Fibroblast of skin of scalp (primary cell): ENCODE results near the gene EHBP1.
A peak's percentile ranks its signal among the peaks of the same experiment; 100 is the strongest.

Experiments used
- DNase-seq: peaks from one replicate; pipeline ENCODE4 v3.0.0-alpha.2; 2013

EHBP1 gene

DNA sequence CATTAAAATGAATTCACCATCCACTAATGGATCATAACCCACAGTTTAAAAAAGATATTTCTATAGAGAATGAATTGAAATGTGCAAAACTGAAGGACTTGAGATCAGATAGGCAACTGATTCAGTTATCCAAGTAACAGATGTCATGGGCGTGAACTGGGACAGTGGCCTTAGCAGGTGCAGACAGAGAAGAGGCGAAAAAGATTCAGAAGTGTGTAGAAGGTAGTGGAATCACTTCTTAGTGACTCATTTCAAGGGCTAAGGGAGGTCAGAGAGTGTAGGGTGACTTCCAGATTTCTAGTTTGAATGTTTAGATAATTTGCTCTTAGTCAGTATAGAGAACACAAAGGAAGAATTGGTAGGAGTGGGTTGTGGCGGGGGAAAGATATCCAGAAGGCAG lies 79.7 kb downstream of the EHBP1 start:
- DNase-seq, result no peak

DNA sequence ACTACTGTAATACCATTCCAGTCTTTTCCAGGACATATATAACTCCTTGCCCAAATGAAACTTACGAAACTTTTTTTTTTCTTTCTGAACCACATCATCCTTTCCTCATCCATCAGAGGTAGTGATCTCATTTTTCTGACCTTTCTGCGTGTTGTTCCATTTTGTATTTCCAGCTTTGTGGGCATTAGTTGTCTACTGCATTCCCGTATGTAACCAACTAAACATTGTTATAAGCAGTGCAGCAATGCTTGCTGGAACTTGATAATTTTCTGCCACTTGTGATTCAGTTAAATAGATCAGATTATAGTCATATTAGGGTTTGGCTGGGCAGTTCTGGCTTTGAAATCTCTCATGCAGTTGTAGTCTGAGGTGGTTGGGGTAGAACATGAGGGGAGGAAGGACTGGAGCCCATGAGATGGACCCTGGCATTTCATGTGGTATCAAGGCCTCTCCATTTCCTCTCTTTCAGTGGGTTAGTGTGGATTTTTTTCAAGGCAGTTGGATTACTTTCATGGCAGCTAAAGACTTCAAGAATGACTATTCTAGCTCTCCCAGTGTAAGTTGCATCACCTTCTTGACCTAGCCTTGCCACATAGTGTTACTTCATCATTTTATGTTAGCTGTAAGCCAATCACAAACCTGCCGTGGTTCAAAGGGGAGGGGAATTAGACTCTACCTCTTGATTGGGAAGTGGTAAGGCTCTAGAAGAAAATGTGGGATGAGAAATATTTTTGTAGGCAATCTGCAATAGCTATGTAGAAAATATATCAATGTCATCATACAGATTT lies 80.5 kb downstream of the EHBP1 start:
- DNase-seq, result peak; percentile 58

DNA sequence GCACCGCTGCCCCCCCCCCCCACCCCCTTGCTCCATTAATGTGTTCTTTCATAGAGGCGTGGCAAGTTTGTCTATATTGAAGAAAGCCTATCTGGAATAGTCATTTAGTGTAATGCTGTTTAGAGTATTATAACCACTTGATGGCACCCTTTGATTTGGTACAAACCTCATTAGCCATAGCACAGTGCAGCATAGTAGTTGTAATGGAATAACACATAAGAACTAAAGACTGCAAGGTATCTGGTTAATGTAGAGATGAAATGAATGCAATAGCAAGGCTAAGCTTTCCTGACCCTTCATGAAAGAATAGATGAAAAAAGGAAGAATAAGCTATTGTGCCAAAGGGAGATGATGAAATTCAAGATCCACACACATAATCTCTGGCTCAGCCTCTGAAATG lies 81.9 kb downstream of the EHBP1 start:
- DNase-seq, result peak; percentile 59

DNA sequence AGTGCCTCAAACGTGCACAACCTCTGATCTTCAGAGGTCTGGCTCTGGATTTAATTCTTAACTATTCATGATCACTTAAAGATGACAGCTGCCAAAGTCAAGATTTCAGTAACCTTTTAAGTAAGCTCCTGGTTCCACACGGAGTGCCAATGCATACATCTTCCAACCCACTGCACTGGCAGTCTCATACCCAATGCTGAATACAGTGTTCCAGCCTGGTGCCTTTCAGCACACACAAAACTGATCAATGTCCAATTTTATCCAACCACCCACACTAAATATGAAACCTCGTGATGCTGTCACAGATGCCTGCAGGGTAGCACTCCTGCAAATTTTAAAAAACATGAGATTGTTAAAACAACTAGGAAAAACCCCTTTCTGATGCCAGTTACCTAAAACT lies 84.0 kb downstream of the EHBP1 start:
- DNase-seq, result no peak

- no peak for DNase-seq
Measured at GRCh38 chr2:62789918-62790317, 84.4 kb downstream of the EHBP1 start.

DNA sequence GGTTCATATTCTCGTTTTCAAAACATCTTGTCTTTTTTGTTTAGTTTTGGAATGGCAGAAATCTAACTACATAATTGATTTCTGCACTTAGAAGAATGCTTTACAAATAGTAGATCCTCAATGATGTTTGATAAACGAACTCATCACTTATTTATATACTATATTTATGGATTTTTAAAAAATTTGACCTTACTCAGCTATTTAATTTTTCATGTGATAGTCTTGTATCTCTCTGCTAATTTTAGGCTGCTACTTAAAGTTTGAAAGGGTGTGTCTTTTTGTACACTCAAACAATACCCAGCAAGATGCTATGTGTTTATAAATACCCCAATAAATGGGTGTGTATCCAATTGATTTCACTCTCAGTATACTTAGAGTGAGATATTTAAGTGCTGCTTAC lies 86.9 kb downstream of the EHBP1 start:
- DNase-seq, result no peak

DNA sequence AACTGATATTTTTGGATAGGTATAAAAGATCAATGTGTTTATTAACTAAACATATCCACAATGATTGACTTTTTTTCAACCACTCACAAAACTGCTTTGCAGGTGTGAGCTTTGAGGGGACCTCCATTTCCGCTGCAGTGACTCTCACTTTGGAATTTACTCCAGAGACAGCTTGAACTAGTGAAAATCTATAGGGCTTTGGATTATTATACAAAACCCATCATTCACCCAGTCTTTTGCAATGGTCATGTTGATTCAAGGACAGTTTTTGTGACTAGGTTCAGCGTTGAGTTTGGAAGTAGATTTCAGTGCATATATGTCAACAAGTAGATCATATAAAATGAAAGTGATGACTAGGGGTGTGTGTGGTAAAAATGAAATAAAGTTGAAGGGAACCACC lies 87.7 kb downstream of the EHBP1 start:
- no peak for DNase-seq

- peak; percentile 72 for DNase-seq
Measured at GRCh38 chr2:62794791-62795190, 89.3 kb downstream of the EHBP1 start.

GRCh38 chr2:62795341-62795740 lies 89.8 kb downstream of the EHBP1 start:
- no peak for DNase-seq

GRCh38 chr2:62797107-62797506 lies 91.6 kb downstream of the EHBP1 start:
- no peak for DNase-seq

- no peak for DNase-seq
Measured at GRCh38 chr2:62800618-62801017, 95.1 kb downstream of the EHBP1 start.

GRCh38 chr2:62801110-62801509 lies 95.6 kb downstream of the EHBP1 start:
- no peak for DNase-seq

GRCh38 chr2:62801814-62802523 lies 96.5 kb downstream of the EHBP1 start:
- peak; percentile 64 for DNase-seq

GRCh38 chr2:62803961-62804360 lies 98.4 kb downstream of the EHBP1 start:
- DNase-seq, result peak; percentile 75

DNA sequence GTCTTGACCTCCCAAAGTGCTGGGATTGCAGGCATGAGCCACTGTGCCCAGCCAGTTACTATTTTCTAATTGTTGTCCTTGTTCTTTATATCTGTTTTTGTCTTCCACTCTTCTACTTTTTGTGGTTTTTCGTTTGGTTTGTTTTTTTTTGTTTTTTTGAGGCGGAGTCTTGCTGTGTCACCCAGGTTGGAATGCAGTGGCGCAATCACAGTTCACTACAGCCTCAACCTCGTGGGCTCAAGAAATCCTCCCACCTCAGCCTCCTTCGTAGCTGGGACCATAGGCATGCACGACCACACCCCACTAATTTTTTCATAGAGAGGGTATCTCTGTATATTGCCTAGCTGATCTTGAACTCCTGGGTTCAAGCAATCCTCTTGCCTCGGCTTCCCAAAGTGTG lies 100.7 kb downstream of the EHBP1 start:
- no peak for DNase-seq

DNA sequence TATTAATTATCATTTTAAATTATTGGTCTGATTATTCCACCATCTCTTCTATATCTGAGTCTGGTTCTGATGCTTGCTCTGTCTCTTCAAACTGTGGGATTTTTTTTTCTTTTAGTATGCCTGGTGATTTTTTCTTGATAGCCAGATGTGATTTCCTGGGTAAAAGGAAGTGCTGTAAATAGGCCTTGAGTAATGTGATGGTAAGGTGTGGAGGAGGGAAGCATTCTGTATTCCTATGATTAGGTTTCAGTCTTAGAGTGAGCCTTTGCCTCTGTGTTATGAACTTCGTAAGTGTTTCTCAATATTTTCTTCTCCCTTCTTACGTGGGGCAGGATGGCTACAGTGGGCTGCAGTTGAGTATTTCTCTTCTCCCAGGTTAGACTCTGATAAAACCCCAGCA lies 103.0 kb downstream of the EHBP1 start:
- DNase-seq, result no peak

DNA sequence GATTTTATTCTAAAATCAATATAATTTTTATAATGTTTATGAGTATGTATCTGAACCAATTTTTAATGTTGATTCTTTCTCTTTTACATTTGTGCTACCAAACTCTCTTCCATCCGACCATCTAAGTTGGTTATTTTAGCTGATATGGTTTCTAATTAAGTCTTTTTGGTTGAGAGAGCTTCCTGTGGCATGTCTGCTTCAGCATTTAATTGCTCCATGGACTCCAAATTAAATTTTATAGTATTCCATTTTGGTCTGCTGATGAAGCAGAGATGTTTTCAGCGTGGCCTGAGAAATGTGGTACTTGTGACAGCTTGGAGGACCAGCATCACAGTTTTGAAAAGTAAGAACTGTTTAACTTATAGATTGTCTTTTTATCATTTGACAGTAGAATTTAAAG lies 105.6 kb downstream of the EHBP1 start:
- DNase-seq, result no peak

GRCh38 chr2:62811972-62812371 lies 106.5 kb downstream of the EHBP1 start:
- no peak for DNase-seq

GRCh38 chr2:62812921-62813825 lies 107.7 kb downstream of the EHBP1 start:
- no peak for DNase-seq

GRCh38 chr2:62814123-62814522 lies 108.6 kb downstream of the EHBP1 start:
- DNase-seq, result peak; percentile 94

- no peak for DNase-seq
Measured at GRCh38 chr2:62817348-62817747, 111.8 kb downstream of the EHBP1 start.

DNA sequence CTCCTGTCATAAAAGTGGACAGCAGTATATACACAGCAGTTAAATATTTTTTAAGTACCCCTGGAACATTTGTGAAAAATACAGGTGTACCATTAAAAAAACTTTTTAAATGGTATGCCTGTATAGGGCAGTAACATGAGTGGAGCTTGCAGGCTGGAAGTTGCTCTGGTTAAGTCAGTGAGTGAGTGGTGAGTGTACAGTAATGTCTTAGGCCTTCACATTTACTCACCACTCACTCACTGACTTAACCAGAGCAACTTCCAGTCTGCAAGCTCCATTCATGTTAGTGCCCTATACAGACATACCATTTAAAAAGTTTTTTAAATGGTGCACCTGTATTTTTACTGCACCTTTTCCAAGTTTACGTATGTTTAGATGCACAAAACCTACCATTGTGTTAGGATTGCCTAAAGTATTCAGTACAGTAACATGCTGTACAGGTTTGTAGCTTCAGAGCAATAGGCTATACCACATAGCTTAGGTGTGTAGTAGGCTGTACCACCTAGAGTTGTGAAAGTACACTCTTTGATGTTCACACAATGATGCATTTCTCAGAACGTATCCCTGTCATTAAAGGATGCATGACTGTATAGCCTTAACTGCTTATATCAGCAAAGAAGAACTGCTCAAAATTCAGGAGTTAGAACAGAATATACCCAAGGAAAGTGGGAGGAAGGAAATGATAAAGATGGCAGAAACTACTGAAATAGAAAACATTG lies 112.6 kb downstream of the EHBP1 start:
- no peak for DNase-seq

GRCh38 chr2:62822549-62822948 lies 117.0 kb downstream of the EHBP1 start:
- no peak for DNase-seq
